Neural progenitor cell (in vitro differentiated cells): Measurements from ENCODE around the gene ITGA11. TPM values are rescaled to one million over a fixed set of nuclear protein-coding genes. Genes with fewer than 3 reads are reported as not detected.

ENCODE experiments used
- DNase-seq: peaks from one replicate; pipeline ENCODE4 v3.0.0-alpha.2; 2016; ENCODE audit warnings: low spot score
- H2AFZ ChIP-seq: fragments of 200-600 bp; sonication (generic); replicated peaks from 2 replicates; pipeline ENCODE4 v1.6.1; 2016; ENCODE audit warnings: antibody characterized with exemption
- H3F3A ChIP-seq: fragments of 200-600 bp; sonication (generic); 2 replicates; pipeline ENCODE4 v1.6.1; 2016; ENCODE audit warnings: antibody characterized with exemption, low read depth
- H3K27ac ChIP-seq: fragments of 200-600 bp; sonication (generic); 2 replicates; pipeline ENCODE4 v1.5.1; 2016; ENCODE audit warnings: mild to moderate bottlenecking
- H3K27me3 ChIP-seq: fragments of 200-600 bp; sonication (generic); 2 replicates; pipeline ENCODE4 v1.6.1; 2016; ENCODE audit warnings: mild to moderate bottlenecking, moderate library complexity
- H3K36me3 ChIP-seq: fragments of 200-600 bp; sonication (generic); 2 replicates; pipeline ENCODE4 v1.5.1; 2016
- H3K4me1 ChIP-seq: fragments of 200-600 bp; sonication (generic); 2 replicates; pipeline ENCODE4 v1.6.1; 2016; ENCODE audit warnings: mixed run types
- H3K4me2 ChIP-seq: fragments of 200-600 bp; sonication (generic); 2 replicates; pipeline ENCODE4 v1.6.1; 2016
- H3K4me3 ChIP-seq: fragments of 200-600 bp; sonication (generic); 2 replicates; pipeline ENCODE4 v1.5.1; 2016
- H3K79me2 ChIP-seq: fragments of 200-600 bp; sonication (generic); 2 replicates; pipeline ENCODE4 v1.6.1; 2016; ENCODE audit warnings: low read depth
- H3K9ac ChIP-seq: fragments of 200-600 bp; sonication (generic); 2 replicates; pipeline ENCODE4 v1.6.1; 2016
- H3K9me3 ChIP-seq: fragments of 200-600 bp; sonication (generic); 2 replicates; pipeline ENCODE4 v1.5.1; 2016; ENCODE audit warnings: low read depth
- H4K20me1 ChIP-seq: fragments of 200-600 bp; sonication (generic); 2 replicates; pipeline ENCODE4 v1.6.1; 2016; ENCODE audit warnings: low read depth
- H3K27ac Mint-ChIP-seq: 3 replicates; pipeline ENCODE4 v1.8.0; 2021; ENCODE audit warnings: mixed read lengths
- H3K27me3 Mint-ChIP-seq: 2 replicates; pipeline ENCODE4 v1.8.0; 2022; ENCODE audit warnings: low read depth, mild to moderate bottlenecking, inconsistent platforms, moderate library complexity, mixed read lengths; ENCODE audit not compliant: insufficient read depth
- H3K36me3 Mint-ChIP-seq: 3 replicates; pipeline ENCODE4 v1.8.0; 2021; ENCODE audit warnings: mixed read lengths
- H3K4me1 Mint-ChIP-seq: 3 replicates; pipeline ENCODE4 v1.8.0; 2021; ENCODE audit warnings: mixed read lengths
- H3K4me3 Mint-ChIP-seq: 3 replicates; pipeline ENCODE4 v1.8.0; 2021; ENCODE audit warnings: mild to moderate bottlenecking, moderate library complexity, mixed read lengths
- H3K9me3 Mint-ChIP-seq: 3 replicates; pipeline ENCODE4 v1.8.0; 2020; ENCODE audit warnings: mixed read lengths
- EZH2 ChIP-seq: fragments of 200-600 bp; sonication (generic); IDR thresholded peaks from 2 replicates; pipeline ENCODE4 v1.6.1; 2017; ENCODE audit warnings: antibody characterized with exemption, mild to moderate bottlenecking, moderate library complexity
- EZH2phosphoT487 ChIP-seq: fragments of 200-600 bp; sonication (generic); IDR thresholded peaks from 2 replicates; pipeline ENCODE4 v1.6.1; 2017; ENCODE audit warnings: antibody characterized with exemption
- total RNA-seq: library from RNA; depleted of rRNA; stranded (reverse); fragments of >200 nt; gene quantifications from 2 replicates; pipeline ENCODE4 v1.2.3, GENCODE V29; 2015; ENCODE audit warnings: low replicate concordance
- TF ChIP-seq, protein P1 (sequence below): fragments of 200-600 bp; sonication (generic); IDR thresholded peaks from 2 replicates; pipeline ENCODE4 v1.5.1; 2017; ENCODE audit warnings: antibody characterized with exemption, mild to moderate bottlenecking

The ITGA11 gene
- total RNA-seq, 1 donor from 2014 or later = not detected

DNA sequence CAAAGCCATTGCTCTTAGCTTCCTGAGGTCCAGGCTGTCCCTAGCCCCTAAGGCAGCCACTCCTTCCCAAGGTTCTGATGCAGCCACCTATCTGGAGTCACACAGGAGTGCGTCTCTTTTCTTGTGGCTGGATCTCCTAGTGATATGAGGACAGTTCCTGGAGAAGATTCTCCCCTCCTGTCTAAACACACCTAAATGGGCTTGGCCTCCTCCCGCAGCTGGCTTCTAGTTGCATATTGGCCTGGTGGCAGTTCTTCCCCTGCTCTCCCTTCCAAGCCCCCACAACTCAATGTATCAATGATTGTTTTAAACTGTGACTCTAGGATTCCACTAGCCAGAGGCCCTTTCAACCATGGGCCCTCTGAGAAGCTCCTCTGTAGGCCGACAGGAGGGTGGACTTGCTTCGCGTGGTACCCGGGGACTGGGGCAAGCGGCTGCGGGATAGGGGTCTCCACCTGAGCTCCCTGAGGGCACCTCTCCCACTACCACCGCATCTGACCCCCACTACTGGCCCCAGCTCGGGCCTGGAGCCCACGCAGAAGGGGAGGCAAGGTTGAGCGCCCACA, 1.4 kb downstream of the ITGA11 start:
- peaks cover 6% of the 10 kb centered on the region for H3K4me1 ChIP-seq
- H3K4me3 Mint-ChIP-seq = peak overlapping the region; percentile 27
- TF ChIP-seq, protein P1, sequence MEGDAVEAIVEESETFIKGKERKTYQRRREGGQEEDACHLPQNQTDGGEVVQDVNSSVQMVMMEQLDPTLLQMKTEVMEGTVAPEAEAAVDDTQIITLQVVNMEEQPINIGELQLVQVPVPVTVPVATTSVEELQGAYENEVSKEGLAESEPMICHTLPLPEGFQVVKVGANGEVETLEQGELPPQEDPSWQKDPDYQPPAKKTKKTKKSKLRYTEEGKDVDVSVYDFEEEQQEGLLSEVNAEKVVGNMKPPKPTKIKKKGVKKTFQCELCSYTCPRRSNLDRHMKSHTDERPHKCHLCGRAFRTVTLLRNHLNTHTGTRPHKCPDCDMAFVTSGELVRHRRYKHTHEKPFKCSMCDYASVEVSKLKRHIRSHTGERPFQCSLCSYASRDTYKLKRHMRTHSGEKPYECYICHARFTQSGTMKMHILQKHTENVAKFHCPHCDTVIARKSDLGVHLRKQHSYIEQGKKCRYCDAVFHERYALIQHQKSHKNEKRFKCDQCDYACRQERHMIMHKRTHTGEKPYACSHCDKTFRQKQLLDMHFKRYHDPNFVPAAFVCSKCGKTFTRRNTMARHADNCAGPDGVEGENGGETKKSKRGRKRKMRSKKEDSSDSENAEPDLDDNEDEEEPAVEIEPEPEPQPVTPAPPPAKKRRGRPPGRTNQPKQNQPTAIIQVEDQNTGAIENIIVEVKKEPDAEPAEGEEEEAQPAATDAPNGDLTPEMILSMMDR = no peak
- TF ChIP-seq EZH2 (no peak), EZH2phosphoT487 (no peak)
- no peaks in the 10 kb centered on the region for H3K36me3 ChIP-seq
- peak overlapping the region; percentile 50 for H3K4me3 ChIP-seq
- H3K27me3 ChIP-seq = peaks cover 86% of the 10 kb centered on the region
- H3K36me3 Mint-ChIP-seq = no peaks in the 10 kb centered on the region
- no peak for DNase-seq
- H3K27ac ChIP-seq = no peak overlapping the region
- H3K9me3 Mint-ChIP-seq = peaks cover 2% of the 10 kb centered on the region
- H3K4me2 ChIP-seq = peak overlapping the region; percentile 95
- H3K9ac ChIP-seq = no peak overlapping the region
- peaks cover 12% of the 10 kb centered on the region for H3K4me1 Mint-ChIP-seq
- peaks cover 60% of the 10 kb centered on the region for H3K27me3 Mint-ChIP-seq
- H3F3A ChIP-seq = no peaks in the 10 kb centered on the region
- H4K20me1 ChIP-seq = peaks cover 15% of the 10 kb centered on the region
- no peak overlapping the region for H2AFZ ChIP-seq
- H3K9me3 ChIP-seq = no peaks in the 10 kb centered on the region
- no peaks in the 10 kb centered on the region for H3K79me2 ChIP-seq
- no peak overlapping the region for H3K27ac Mint-ChIP-seq

GRCh38 chr15:68429691-68430470, 2.1 kb downstream of the ITGA11 start:
- peaks cover 6% of the 10 kb centered on the region for H3K4me1 ChIP-seq
- H3K9me3 ChIP-seq = no peaks in the 10 kb centered on the region
- no peak overlapping the region for H3K9ac ChIP-seq
- H3K36me3 Mint-ChIP-seq = no peaks in the 10 kb centered on the region
- no peak overlapping the region for H3K4me2 ChIP-seq
- H3K27me3 Mint-ChIP-seq = peaks cover 58% of the 10 kb centered on the region
- H3F3A ChIP-seq = no peaks in the 10 kb centered on the region
- no peak for TF ChIP-seq EZH2phosphoT487
- TF ChIP-seq, protein P1 = no peak
- TF ChIP-seq EZH2 = no peak
- no peak overlapping the region for H2AFZ ChIP-seq
- H3K4me3 ChIP-seq = no peak overlapping the region
- H3K36me3 ChIP-seq = no peaks in the 10 kb centered on the region
- H3K27ac Mint-ChIP-seq = no peak overlapping the region
- H3K4me1 Mint-ChIP-seq = peaks cover 12% of the 10 kb centered on the region
- peaks cover 15% of the 10 kb centered on the region for H4K20me1 ChIP-seq
- no peaks in the 10 kb centered on the region for H3K79me2 ChIP-seq
- peaks cover 79% of the 10 kb centered on the region for H3K27me3 ChIP-seq
- DNase-seq = no peak
- H3K9me3 Mint-ChIP-seq = peaks cover 2% of the 10 kb centered on the region
- H3K4me3 Mint-ChIP-seq = peak overlapping the region; percentile 48
- no peak overlapping the region for H3K27ac ChIP-seq

DNA sequence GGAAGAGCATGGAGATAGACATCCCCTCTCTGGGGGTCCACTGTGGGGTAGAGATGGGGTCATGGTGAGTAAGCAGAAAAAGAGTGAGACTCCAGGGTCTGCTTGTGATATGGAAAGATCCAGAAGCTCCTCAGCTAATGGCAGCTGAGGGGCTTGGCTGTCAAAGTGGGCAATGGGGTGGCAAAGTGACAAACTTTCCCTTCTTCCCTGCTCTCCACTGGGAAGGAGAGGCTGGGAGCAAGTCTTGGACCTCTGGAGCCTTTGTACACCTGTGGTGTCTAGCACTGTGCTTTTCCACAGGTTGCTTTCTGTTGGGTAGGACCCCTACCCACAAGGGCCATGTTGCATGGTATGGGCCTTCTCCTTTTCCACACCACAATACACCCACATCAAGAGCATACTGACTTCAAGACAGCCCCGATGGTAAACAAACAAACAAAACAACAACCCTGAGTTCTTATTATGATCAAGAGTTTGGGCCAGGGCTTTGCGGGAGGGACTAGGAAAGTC, 3.5 kb downstream of the ITGA11 start:
- Histone ChIP-seq H4K20me1 (peaks cover 15% of the 10 kb centered on the region), H3K4me1 (peaks cover 6% of the 10 kb centered on the region), H3K79me2 (no peaks in the 10 kb centered on the region), H3K27me3 (peaks cover 65% of the 10 kb centered on the region), H3K9me3 (no peaks in the 10 kb centered on the region), H3K9ac (no peak overlapping the region), H3K4me2 (no peak overlapping the region), H3K4me3 (no peak overlapping the region), H3K36me3 (no peaks in the 10 kb centered on the region), H3K27ac (no peak overlapping the region), H2AFZ (no peak overlapping the region), H3F3A (no peaks in the 10 kb centered on the region)
- no peak overlapping the region for H3K27ac Mint-ChIP-seq
- H3K27me3 Mint-ChIP-seq = peaks cover 52% of the 10 kb centered on the region
- TF ChIP-seq, protein P1 = no peak
- no peak for TF ChIP-seq EZH2phosphoT487
- no peak for TF ChIP-seq EZH2
- H3K4me1 Mint-ChIP-seq = peaks cover 12% of the 10 kb centered on the region
- H3K4me3 Mint-ChIP-seq = no peak overlapping the region
- no peak for DNase-seq
- peaks cover 2% of the 10 kb centered on the region for H3K9me3 Mint-ChIP-seq
- H3K36me3 Mint-ChIP-seq = no peaks in the 10 kb centered on the region
